Parathyroid adenoma (tissue), 2 donors: ENCODE results near the gene TRIM43B.
A peak's percentile ranks its signal among the peaks of the same experiment; 100 is the strongest.
"Not testable (repeated sequence)": the region's sequence is repeated elsewhere in the genome, so short reads cannot be mapped to it uniquely, and the experiment has no call there.

ENCODE experiments used
- H2AFZ ChIP-seq: fragments of 300-600 bp; sonication (generic); one replicate; pipeline ENCODE4 v1.7.0; 2017; ENCODE audit warnings: antibody characterized with exemption, mild to moderate bottlenecking
- H3K27ac ChIP-seq: fragments of 300-600 bp; sonication (generic); one replicate; pipeline ENCODE4 v1.7.0; 2017
- H3K27me3 ChIP-seq: fragments of 300-600 bp; sonication (generic); one replicate; pipeline ENCODE4 v1.7.0; 2017; ENCODE audit warnings: low read length; ENCODE audit not compliant: control insufficient read depth, insufficient read depth
- H3K36me3 ChIP-seq: fragments of 300-600 bp; sonication (generic); one replicate; pipeline ENCODE4 v1.7.0; 2017; ENCODE audit warnings: low read length; ENCODE audit not compliant: control insufficient read depth, insufficient read depth
- H3K4me1 ChIP-seq: fragments of 300-600 bp; sonication (generic); one replicate; pipeline ENCODE4 v1.7.0; 2017; ENCODE audit warnings: control low read depth
- H3K4me2 ChIP-seq: fragments of 300-600 bp; sonication (generic); one replicate; pipeline ENCODE4 v1.7.0; 2017; ENCODE audit warnings: low read length
- H3K4me3 ChIP-seq: fragments of 300-600 bp; sonication (generic); one replicate; pipeline ENCODE4 v1.7.0; 2017; ENCODE audit warnings: low read depth, low read length
- H3K79me2 ChIP-seq: fragments of 300-600 bp; sonication (generic); one replicate; pipeline ENCODE4 v1.7.0; 2017; ENCODE audit warnings: control low read depth
- H3K9ac ChIP-seq: fragments of 300-600 bp; sonication (generic); one replicate; pipeline ENCODE4 v1.7.0; 2017; ENCODE audit warnings: mild to moderate bottlenecking
- H3K9me3 ChIP-seq: fragments of 300-600 bp; sonication (generic); one replicate; pipeline ENCODE4 v1.7.0; 2017; ENCODE audit warnings: low read length; ENCODE audit not compliant: control insufficient read depth
- CTCF ChIP-seq: fragments of 300-600 bp; sonication (generic); IDR thresholded peaks from one replicate; pipeline ENCODE4 v1.7.0; 2017; ENCODE audit warnings: antibody characterized with exemption, mild to moderate bottlenecking
- donor health status: primary hyperparathyroidism.

Gene TRIM43B

GRCh38 chr2:95524195-95524594, 39.6 kb upstream of the TRIM43B start:
- H3K79me2 ChIP-seq, result no peaks in the 10 kb centered on the region
- no peaks in the 10 kb centered on the region for H3K27me3 ChIP-seq

GRCh38 chr2:95514718-95515117, 30.2 kb upstream of the TRIM43B start:
- Histone ChIP-seq H3K27ac (no peak overlapping the region), H3K4me1 (no peaks in the 10 kb centered on the region), H3K36me3 (no peaks in the 10 kb centered on the region), H3K9me3 (no peaks in the 10 kb centered on the region), H2AFZ (peak overlapping the region; percentile 45), H3K27me3 (no peaks in the 10 kb centered on the region), H3K79me2 (no peaks in the 10 kb centered on the region), H3K9ac (no peak overlapping the region), H3K4me2 (no peak overlapping the region), H3K4me3 (no peak overlapping the region)
- TF ChIP-seq CTCF, result no peak

More at GRCh38 chr2:95524195-95524594, 39.6 kb upstream of the TRIM43B start:
- Histone ChIP-seq H3K9me3 (no peaks in the 10 kb centered on the region), H3K4me1 (no peaks in the 10 kb centered on the region), H3K9ac (no peak overlapping the region), H3K27ac (no peak overlapping the region), H3K4me2 (no peak overlapping the region), H3K36me3 (no peaks in the 10 kb centered on the region), H3K4me3 (no peak overlapping the region), H2AFZ (no peak overlapping the region)
- TF ChIP-seq CTCF, result no peak

GRCh38 chr2:95514226-95514625, 29.7 kb upstream of the TRIM43B start:
- H3K4me3 ChIP-seq, H3K27me3 ChIP-seq, H3K9me3 ChIP-seq, H3K9ac ChIP-seq, H2AFZ ChIP-seq, H3K36me3 ChIP-seq, H3K27ac ChIP-seq, H3K4me1 ChIP-seq, H3K79me2 ChIP-seq, H3K4me2 ChIP-seq: not testable (repeated sequence)

GRCh38 chr2:95509408-95509807, 24.9 kb upstream of the TRIM43B start:
- H3K4me2 ChIP-seq, result no peak overlapping the region

GRCh38 chr2:95505222-95505621, 20.7 kb upstream of the TRIM43B start:
- no peak for TF ChIP-seq CTCF
- Histone ChIP-seq H3K27ac (no peak overlapping the region), H3K4me2 (no peak overlapping the region), H2AFZ (no peak overlapping the region), H3K27me3 (no peaks in the 10 kb centered on the region), H3K9me3 (no peaks in the 10 kb centered on the region), H3K4me3 (no peak overlapping the region), H3K9ac (no peak overlapping the region), H3K36me3 (no peaks in the 10 kb centered on the region), H3K79me2 (no peaks in the 10 kb centered on the region), H3K4me1 (no peaks in the 10 kb centered on the region)

More at GRCh38 chr2:95509408-95509807, 24.9 kb upstream of the TRIM43B start:
- Histone ChIP-seq H3K27ac (no peak overlapping the region), H3K79me2 (no peaks in the 10 kb centered on the region), H3K27me3 (no peaks in the 10 kb centered on the region), H3K36me3 (no peaks in the 10 kb centered on the region), H2AFZ (no peak overlapping the region), H3K9ac (no peak overlapping the region), H3K4me1 (no peaks in the 10 kb centered on the region), H3K4me3 (no peak overlapping the region), H3K9me3 (no peaks in the 10 kb centered on the region)
- TF ChIP-seq CTCF, result no peak
